Activated T-helper 1 cell treated with anti-CD3 and anti-CD28 coated beads, Interleukin-12 subunit alpha, Interleukin-12 subunit beta, Interleukin-2, Interleukin-4 antibody, amounts not matched to agents 30 ng/mL and 10 ng/mL and 1 ng/mL, durations not matched to agents 14 hours and 24 hours and 36 hours (primary cell): ENCODE measurements around the gene GSN. TPM values are rescaled to one million over a fixed set of nuclear protein-coding genes. Genes with fewer than 3 reads are reported as not detected.

Experiments used
- DNase-seq: peaks from one replicate; pipeline ENCODE4 v3.0.0; 2021; ENCODE audit warnings: low spot score
- H3K27ac Mint-ChIP-seq: one replicate; pipeline ENCODE4 v1.8.0; 2021; ENCODE audit warnings: mild to moderate bottlenecking, mixed read lengths
- H3K27me3 Mint-ChIP-seq: one replicate; pipeline ENCODE4 v1.8.0; 2022; ENCODE audit warnings: mild to moderate bottlenecking, moderate library complexity, mixed read lengths; ENCODE audit not compliant: insufficient read depth
- H3K36me3 Mint-ChIP-seq: one replicate; pipeline ENCODE4 v1.8.0; 2021; ENCODE audit warnings: low read depth, mixed read lengths
- H3K4me1 Mint-ChIP-seq: one replicate; pipeline ENCODE4 v1.8.0; 2021; ENCODE audit warnings: low read depth, mixed read lengths
- H3K4me3 Mint-ChIP-seq: one replicate; pipeline ENCODE4 v1.8.0; 2021; ENCODE audit warnings: mild to moderate bottlenecking, moderate library complexity, mixed read lengths
- H3K9me3 Mint-ChIP-seq: one replicate; pipeline ENCODE4 v1.8.0; 2021; ENCODE audit warnings: mixed read lengths
- intact Hi-C: fragments of 100-400 bp; cut with micrococcal nuclease; formaldehyde crosslinking; loops from one replicate; pipeline ENCODE4 v1.15.1; 2024
- total RNA-seq: library from RNA; stranded (reverse); gene quantifications from 2 replicates; pipeline ENCODE4 v1.2.3, GENCODE V29; 2022

Gene GSN
- total RNA-seq, 1 donor from 2014 or later, result 1.5 TPM

- Mint-ChIP-seq H3K27ac (no peak overlapping the region), H3K27me3 (peaks cover 38% of the 10 kb centered on the region), H3K9me3 (no peaks in the 10 kb centered on the region), H3K36me3 (peaks cover 3% of the 10 kb centered on the region), H3K4me3 (no peak overlapping the region), H3K4me1 (peaks cover 20% of the 10 kb centered on the region)
- intact Hi-C loops, result no loop called here
- DNase-seq, result no peak
Observed at GRCh38 chr9:121271368-121272341, 3.7 kb downstream of the GSN start.

GRCh38 chr9:121272401-121272948 lies 4.5 kb downstream of the GSN start:
- peaks cover 3% of the 10 kb centered on the region for H3K36me3 Mint-ChIP-seq
- H3K4me1 Mint-ChIP-seq, result peaks cover 20% of the 10 kb centered on the region
- intact Hi-C loops, result no loop called here
- no peak for DNase-seq
- no peak overlapping the region for H3K4me3 Mint-ChIP-seq
- no peak overlapping the region for H3K27ac Mint-ChIP-seq
- H3K9me3 Mint-ChIP-seq, result no peaks in the 10 kb centered on the region
- H3K27me3 Mint-ChIP-seq, result peaks cover 32% of the 10 kb centered on the region

GRCh38 chr9:121273064-121273775 lies 5.3 kb downstream of the GSN start:
- H3K27ac Mint-ChIP-seq, result no peak overlapping the region
- intact Hi-C loops, result no loop called here
- peaks cover 3% of the 10 kb centered on the region for H3K36me3 Mint-ChIP-seq
- H3K27me3 Mint-ChIP-seq, result peaks cover 32% of the 10 kb centered on the region
- no peak overlapping the region for H3K4me3 Mint-ChIP-seq
- H3K9me3 Mint-ChIP-seq, result no peaks in the 10 kb centered on the region
- peaks cover 19% of the 10 kb centered on the region for H3K4me1 Mint-ChIP-seq
- DNase-seq, result no peak

DNA sequence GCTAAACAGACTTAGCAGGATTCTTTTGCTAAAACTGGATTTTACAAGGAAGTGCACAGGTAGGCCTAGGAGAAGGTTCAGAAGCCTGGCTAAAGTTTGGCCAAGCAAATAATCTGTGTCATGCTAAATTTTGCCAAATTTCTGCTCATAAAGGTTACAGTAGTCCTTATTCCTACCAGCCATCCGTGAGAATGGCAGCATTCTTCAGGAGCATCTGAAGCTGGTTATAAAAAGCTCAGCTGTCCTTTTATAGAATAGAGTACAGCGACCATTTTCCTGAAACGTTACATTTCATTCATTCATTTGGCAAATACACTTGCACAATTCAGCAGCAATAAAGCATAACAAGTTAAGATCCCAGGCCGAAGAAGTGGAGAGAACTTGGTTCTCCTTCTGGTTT lies 6.9 kb downstream of the GSN start:
- no peak overlapping the region for H3K27ac Mint-ChIP-seq
- peaks cover 18% of the 10 kb centered on the region for H3K27me3 Mint-ChIP-seq
- H3K4me3 Mint-ChIP-seq, result no peak overlapping the region
- intact Hi-C loops, result no loop called here
- H3K9me3 Mint-ChIP-seq, result no peaks in the 10 kb centered on the region
- no peak for DNase-seq
- H3K36me3 Mint-ChIP-seq, result no peaks in the 10 kb centered on the region
- peaks cover 9% of the 10 kb centered on the region for H3K4me1 Mint-ChIP-seq

GRCh38 chr9:121275781-121276658 lies 8.1 kb downstream of the GSN start:
- no peak for DNase-seq
- H3K9me3 Mint-ChIP-seq, result no peaks in the 10 kb centered on the region
- H3K27ac Mint-ChIP-seq, result no peak overlapping the region
- no peaks in the 10 kb centered on the region for H3K36me3 Mint-ChIP-seq
- H3K27me3 Mint-ChIP-seq, result peaks cover 12% of the 10 kb centered on the region
- peaks cover 6% of the 10 kb centered on the region for H3K4me1 Mint-ChIP-seq
- intact Hi-C loops, result no loop called here
- no peak overlapping the region for H3K4me3 Mint-ChIP-seq

DNA sequence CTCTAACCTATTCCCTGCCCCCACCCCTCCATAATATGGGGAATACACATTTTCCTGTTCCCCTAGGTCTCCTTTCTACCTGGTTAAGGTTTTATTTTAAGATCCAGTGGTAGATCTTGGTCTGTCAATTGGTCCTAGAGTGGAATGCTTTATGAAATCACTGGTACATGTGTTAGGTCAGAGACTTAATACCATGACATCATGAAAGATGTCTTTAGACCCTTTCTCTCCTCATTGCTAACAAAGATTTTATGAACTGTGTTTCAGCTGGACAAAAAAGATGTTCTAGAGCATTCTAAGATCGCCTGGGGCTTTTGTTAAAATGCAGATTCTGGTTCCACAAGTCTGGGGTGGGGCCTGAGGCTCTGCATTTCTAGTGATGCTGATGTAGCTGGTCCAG lies 9.1 kb downstream of the GSN start:
- no peak overlapping the region for H3K27ac Mint-ChIP-seq
- intact Hi-C loops, result no loop called here
- no peaks in the 10 kb centered on the region for H3K9me3 Mint-ChIP-seq

GRCh38 chr9:121277518-121278295 lies 9.7 kb downstream of the GSN start:
- H3K36me3 Mint-ChIP-seq, result no peaks in the 10 kb centered on the region
- intact Hi-C loops, result loop anchor here (1.0 to 2.0 kb wide), 3 partner anchors 43 to 123 kb away; no protein-coding TSS in a partner anchor
- H3K27ac Mint-ChIP-seq, result no peak overlapping the region
- H3K9me3 Mint-ChIP-seq, result no peaks in the 10 kb centered on the region
- peaks cover 3% of the 10 kb centered on the region for H3K27me3 Mint-ChIP-seq
- H3K4me1 Mint-ChIP-seq, result peaks cover 6% of the 10 kb centered on the region
- DNase-seq, result no peak
- no peak overlapping the region for H3K4me3 Mint-ChIP-seq

More for the DNA sequence above, 9.1 kb downstream of the GSN start:
- Mint-ChIP-seq H3K4me1 (peaks cover 6% of the 10 kb centered on the region), H3K27me3 (peaks cover 4% of the 10 kb centered on the region), H3K4me3 (no peak overlapping the region), H3K36me3 (no peaks in the 10 kb centered on the region)
- DNase-seq, result no peak

DNA sequence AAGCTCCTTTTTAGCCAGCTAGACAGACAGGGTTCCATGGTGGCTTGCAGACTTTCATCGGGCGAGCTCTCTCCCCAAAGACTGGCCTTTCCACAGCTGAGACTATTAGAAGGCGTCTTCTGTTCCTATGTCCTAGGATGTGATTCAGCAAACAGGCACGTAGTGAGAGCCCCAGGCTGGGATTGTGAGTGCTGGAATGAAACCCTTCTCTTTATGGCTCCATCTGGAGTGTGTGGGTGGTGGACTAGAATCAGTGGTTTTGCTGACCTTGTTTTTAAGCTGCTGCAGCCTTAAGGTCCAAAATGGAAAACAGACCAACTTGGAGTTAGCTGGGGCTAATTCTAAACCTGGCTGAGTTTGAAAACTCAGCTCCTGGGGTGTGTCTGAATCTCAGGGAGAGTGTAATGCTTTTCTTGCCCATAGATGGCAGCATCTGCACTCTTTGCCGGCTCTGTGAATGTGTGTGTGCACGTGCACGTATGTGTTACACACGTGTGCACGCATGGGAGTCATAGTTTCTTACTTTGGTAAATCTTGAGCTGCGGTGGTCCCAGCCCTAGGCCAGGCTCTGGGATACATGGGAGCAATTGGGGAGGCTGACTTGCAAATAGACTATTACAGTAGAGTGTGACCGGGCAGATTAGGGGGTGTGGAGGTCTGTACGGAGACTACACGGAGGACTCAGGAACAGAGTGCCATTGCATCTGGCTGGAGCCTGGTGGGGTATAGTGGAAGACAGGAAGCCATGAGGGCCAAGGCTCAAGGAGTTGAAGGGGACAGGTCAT lies 10.7 kb downstream of the GSN start:
- intact Hi-C loops, result loop anchor here (1.0 to 2.0 kb wide), 3 partner anchors 42 to 122 kb away; no protein-coding TSS in a partner anchor
- H3K4me3 Mint-ChIP-seq, result no peak overlapping the region
- peak; percentile 17 for DNase-seq
- H3K27me3 Mint-ChIP-seq, result peaks cover 3% of the 10 kb centered on the region
- H3K9me3 Mint-ChIP-seq, result no peaks in the 10 kb centered on the region
- no peaks in the 10 kb centered on the region for H3K36me3 Mint-ChIP-seq
- H3K4me1 Mint-ChIP-seq, result peaks cover 6% of the 10 kb centered on the region
- no peak overlapping the region for H3K27ac Mint-ChIP-seq

GRCh38 chr9:121279776-121280388 lies 11.9 kb downstream of the GSN start:
- no peaks in the 10 kb centered on the region for H3K36me3 Mint-ChIP-seq
- no peak overlapping the region for H3K27ac Mint-ChIP-seq
- no peak for DNase-seq
- intact Hi-C loops, result loop anchor here (2.0 kb wide), 2 partner anchors 41 to 67 kb away; no protein-coding TSS in a partner anchor
- H3K4me3 Mint-ChIP-seq, result no peak overlapping the region
- H3K27me3 Mint-ChIP-seq, result peaks cover 3% of the 10 kb centered on the region
- H3K9me3 Mint-ChIP-seq, result no peaks in the 10 kb centered on the region
- H3K4me1 Mint-ChIP-seq, result peaks cover 6% of the 10 kb centered on the region

DNA sequence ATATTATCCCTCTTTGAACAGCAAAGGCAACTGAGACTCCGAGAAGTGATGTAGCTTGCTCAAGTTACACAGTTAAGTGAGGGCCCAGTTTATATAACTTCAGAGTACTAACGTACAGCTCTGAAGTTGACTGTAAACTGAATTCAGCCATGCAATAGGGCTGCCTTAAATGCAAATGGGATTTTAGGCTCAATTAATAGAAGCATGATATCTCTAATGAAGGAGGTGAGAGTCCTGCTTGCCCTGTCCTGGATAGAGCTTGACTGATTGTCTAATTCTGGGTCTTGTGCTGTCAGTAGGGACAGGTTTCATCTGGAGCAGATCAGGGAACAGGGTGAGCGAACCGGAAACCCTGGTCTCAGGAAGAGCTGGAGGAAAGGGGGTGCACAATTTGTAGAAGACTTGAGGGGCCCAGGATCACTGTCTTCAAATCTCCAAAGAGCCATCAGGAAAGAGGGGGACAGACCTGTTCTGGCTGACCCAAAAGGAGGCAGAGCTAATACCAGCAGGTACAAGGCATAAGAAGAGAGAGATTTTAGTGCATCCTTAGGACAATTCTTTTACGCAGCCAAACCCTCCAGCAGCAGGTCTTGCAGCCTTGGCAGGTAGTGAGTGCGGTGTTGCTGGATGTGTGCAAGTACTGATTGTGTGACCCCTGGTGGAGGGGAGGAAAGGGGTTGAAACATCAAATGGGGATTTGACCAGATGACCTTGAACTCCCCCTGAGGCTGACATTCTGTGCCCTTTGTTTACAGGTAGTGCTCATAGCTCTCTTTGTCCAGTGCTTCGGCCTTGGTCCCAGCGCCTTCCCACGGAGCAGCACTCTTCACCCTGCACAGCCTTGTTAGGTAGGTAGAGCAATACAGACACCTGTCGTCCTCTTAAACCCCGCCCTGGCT lies 13.0 kb downstream of the GSN start:
- no peak overlapping the region for H3K4me3 Mint-ChIP-seq
- no peak for DNase-seq
- H3K9me3 Mint-ChIP-seq, result no peaks in the 10 kb centered on the region
- intact Hi-C loops, result no loop called here
- peaks cover 6% of the 10 kb centered on the region for H3K4me1 Mint-ChIP-seq
- no peaks in the 10 kb centered on the region for H3K36me3 Mint-ChIP-seq
- H3K27me3 Mint-ChIP-seq, result peaks cover 3% of the 10 kb centered on the region
- no peak overlapping the region for H3K27ac Mint-ChIP-seq
